Endodermal cell (in vitro differentiated cells): ENCODE measurements around the gene STK35. TPM values are rescaled to one million over a fixed set of nuclear protein-coding genes. Genes with fewer than 3 reads are reported as not detected.

Experiments used
- DNase-seq: peaks from one replicate; pipeline ENCODE4 v3.0.0-alpha.2; 2017
- H3K27ac ChIP-seq: 2 replicates; pipeline ENCODE4 v1.5.1; 2013; ENCODE audit warnings: mild to moderate bottlenecking, low read depth, low read length, moderate library complexity
- H3K27me3 ChIP-seq: 2 replicates; pipeline ENCODE4 v1.6.1; 2013; ENCODE audit warnings: mild to moderate bottlenecking, low read length, moderate library complexity; ENCODE audit not compliant: insufficient read depth, control insufficient read depth, poor library complexity, severe bottlenecking
- H3K36me3 ChIP-seq: 2 replicates; pipeline ENCODE4 v1.7.0; 2013; ENCODE audit warnings: mild to moderate bottlenecking, low read length, moderate library complexity; ENCODE audit not compliant: control insufficient read depth, insufficient read depth
- H3K4me1 ChIP-seq: one replicate; pipeline ENCODE4 v1.7.0; 2013; ENCODE audit warnings: low read length; ENCODE audit not compliant: control insufficient read depth, insufficient read depth
- H3K4me3 ChIP-seq: 2 replicates; pipeline ENCODE4 v1.5.1; 2013; ENCODE audit warnings: mild to moderate bottlenecking, low read length, moderate library complexity
- H3K9ac ChIP-seq: 2 replicates; pipeline ENCODE4 v1.6.1; 2013; ENCODE audit warnings: mild to moderate bottlenecking, low read length, moderate library complexity; ENCODE audit not compliant: poor library complexity, severe bottlenecking; ENCODE audit errors: extremely low read depth
- H3K9me3 ChIP-seq: 2 replicates; pipeline ENCODE4 v1.6.1; 2013; ENCODE audit warnings: mild to moderate bottlenecking, low read length, moderate library complexity; ENCODE audit not compliant: control insufficient read depth
- H3K27ac Mint-ChIP-seq: 2 replicates; pipeline ENCODE4 v1.8.0; 2020; ENCODE audit warnings: mixed read lengths
- H3K27me3 Mint-ChIP-seq: 2 replicates; pipeline ENCODE4 v1.8.0; 2021; ENCODE audit warnings: mild to moderate bottlenecking, mixed read lengths; ENCODE audit not compliant: insufficient read depth
- H3K36me3 Mint-ChIP-seq: 2 replicates; pipeline ENCODE4 v1.8.0; 2020; ENCODE audit warnings: low read depth, mixed read lengths
- H3K4me1 Mint-ChIP-seq: 2 replicates; pipeline ENCODE4 v1.8.0; 2020; ENCODE audit warnings: mixed read lengths
- H3K4me3 Mint-ChIP-seq: 2 replicates; pipeline ENCODE4 v1.8.0; 2020; ENCODE audit warnings: mild to moderate bottlenecking, moderate library complexity, mixed read lengths
- H3K9me3 Mint-ChIP-seq: 2 replicates; pipeline ENCODE4 v1.8.0; 2020; ENCODE audit warnings: mild to moderate bottlenecking, mixed read lengths
- CTCF ChIP-seq: fragments of 200-600 bp; sonication (generic); conservative IDR thresholded peaks from 2 replicates; pipeline ENCODE4 v1.5.0; 2021; ENCODE audit warnings: antibody characterized with exemption, mild to moderate bottlenecking
- WGBS, 2 experiments: methylation state at CpG; one replicate each; pipeline versions ENCODE4 v1.1.5 to v1.1.7; 2013; ENCODE audit warnings: missing lambda C conversion rate in 2 of 2, mixed read lengths in 1 of 2; ENCODE audit not compliant: insufficient coverage in 1 of 2, insufficient read length in 1 of 2; 5-methylcytosine and 5-hydroxymethylcytosine counted together
- total RNA-seq, 2 donors: library from RNA; stranded (reverse); fragmentation: NEBNext Ultra II Directional in 1 of 2; extraction: Animal tissue kit (Norgen Biotek cat#: 25700) in 1 of 2; gene quantifications; 2 replicates in 1 of 2; 3 replicates in 1 of 2; pipeline ENCODE4 v1.2.1, GENCODE V29; 2021

STK35 gene
- total RNA-seq, 2 donors from 2014 or later = 44.0 to 46.3 TPM

GRCh38 chr20:2167112-2167511 lies 65.5 kb downstream of the STK35 start:
- Histone ChIP-seq H3K9ac (no peak overlapping the region), H3K27me3 (peaks cover 7% of the 10 kb centered on the region), H3K4me3 (no peak overlapping the region), H3K27ac (no peak overlapping the region), H3K9me3 (no peaks in the 10 kb centered on the region), H3K36me3 (no peaks in the 10 kb centered on the region), H3K4me1 (no peaks in the 10 kb centered on the region)
- 89 to 92% methylated on average over 2 to 5 of the region's 5 CpGs for WGBS, 2 experiments
- Mint-ChIP-seq H3K9me3 (no peaks in the 10 kb centered on the region), H3K4me3 (no peak overlapping the region), H3K36me3 (no peaks in the 10 kb centered on the region), H3K27ac (no peak overlapping the region), H3K4me1 (no peaks in the 10 kb centered on the region), H3K27me3 (peaks cover 7% of the 10 kb centered on the region)
- DNase-seq = no peak
- no peak for TF ChIP-seq CTCF

GRCh38 chr20:2168946-2169345 lies 67.3 kb downstream of the STK35 start:
- no peak for DNase-seq
- H3K4me3 Mint-ChIP-seq = no peak overlapping the region
- Histone ChIP-seq H3K9me3 (no peaks in the 10 kb centered on the region), H3K27me3 (peaks cover 14% of the 10 kb centered on the region), H3K9ac (no peak overlapping the region), H3K4me3 (no peak overlapping the region), H3K27ac (no peak overlapping the region), H3K36me3 (no peaks in the 10 kb centered on the region), H3K4me1 (no peaks in the 10 kb centered on the region)
- TF ChIP-seq CTCF = no peak
- peaks cover 14% of the 10 kb centered on the region for H3K27me3 Mint-ChIP-seq
- H3K36me3 Mint-ChIP-seq = no peaks in the 10 kb centered on the region
- WGBS, 2 experiments = 81 to 82% methylated on average over 9 to 12 of the region's 12 CpGs
- no peak overlapping the region for H3K27ac Mint-ChIP-seq
- H3K4me1 Mint-ChIP-seq = peaks cover 2% of the 10 kb centered on the region
- H3K9me3 Mint-ChIP-seq = no peaks in the 10 kb centered on the region

GRCh38 chr20:2169456-2170088 lies 67.9 kb downstream of the STK35 start:
- no peak overlapping the region for H3K27ac Mint-ChIP-seq
- no peak overlapping the region for H3K27ac ChIP-seq
- H3K4me1 Mint-ChIP-seq = peaks cover 2% of the 10 kb centered on the region
- WGBS, 2 experiments = 92 to 100% methylated on average over 4 to 10 of the region's 12 CpGs
- H3K9ac ChIP-seq = no peak overlapping the region
- H3K36me3 Mint-ChIP-seq = no peaks in the 10 kb centered on the region
- peaks cover 20% of the 10 kb centered on the region for H3K27me3 ChIP-seq
- DNase-seq = no peak
- H3K4me1 ChIP-seq = no peaks in the 10 kb centered on the region
- H3K9me3 Mint-ChIP-seq = no peaks in the 10 kb centered on the region
- peaks cover 16% of the 10 kb centered on the region for H3K27me3 Mint-ChIP-seq
- H3K4me3 ChIP-seq = no peak overlapping the region
- TF ChIP-seq CTCF = no peak
- H3K9me3 ChIP-seq = no peaks in the 10 kb centered on the region
- no peak overlapping the region for H3K4me3 Mint-ChIP-seq
- H3K36me3 ChIP-seq = no peaks in the 10 kb centered on the region
